ENCODE data around the gene KMT5B. TPM values are rescaled to one million over a fixed set of nuclear protein-coding genes. Genes with fewer than 3 reads are reported as not detected.

Gene KMT5B
- total and polyA plus RNA-seq, 2 of the 4 experiments (the other 2 are of a cell fraction): 11.2 to 13.4 TPM

DNA sequence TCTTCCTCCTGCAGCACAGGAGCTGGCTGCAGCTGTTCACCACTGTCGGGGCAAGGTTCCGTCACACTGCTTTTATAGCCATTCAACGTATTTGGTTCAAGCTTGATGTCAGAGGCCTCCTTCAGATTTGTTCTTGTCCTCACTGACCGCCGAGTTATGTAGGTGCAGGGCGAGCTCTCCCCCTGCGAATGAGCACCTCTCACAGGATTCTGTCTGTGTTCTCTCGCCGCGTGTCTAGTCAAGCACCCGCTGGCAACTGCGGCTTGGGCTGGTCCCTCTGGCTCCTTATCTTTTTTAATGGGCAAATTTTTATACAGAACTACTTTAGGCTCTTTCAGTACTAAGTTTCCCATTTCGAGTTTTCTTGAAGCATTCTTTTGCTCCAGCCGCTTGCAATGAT lies 54.5 kb downstream of the KMT5B start:
- H3K9me1 ChIP-seq (ENCODE audit: insufficient read depth, low read length): peaks cover 27% of the 10 kb centered on the region
- peaks cover 0 to 6% of the 10 kb centered on the region in 2 experiments; a peak in 1 of 4 replicates for H3K79me1 ChIP-seq (ENCODE audit: low read depth in 1 of 2, low read length in 2 of 2)
- no peak overlapping the region for H3K4me2 ChIP-seq (ENCODE audit: low read depth, low read length)
- H3K9me3 ChIP-seq (ENCODE audit: control insufficient read depth, insufficient read depth, low read length): no peaks in the 10 kb centered on the region
- ATAC-seq (ENCODE audit: low read depth): no peak
- no peak for TF ChIP-seq RFX5 (IDR thresholded peaks at IDR 0.05; ENCODE audit: low read depth, low read length)
- no peak for TF ChIP-seq NFE2L2 (IDR thresholded peaks at IDR 0.05; ENCODE audit: low read depth, low read length)
- TF ChIP-seq POLR2A (IDR thresholded peaks at IDR 0.05; ENCODE audit: low read depth, low read length): no peak
- peaks cover 6% of the 10 kb centered on the region; the same call in 1 of the 2 replicates for H4K20me1 ChIP-seq (ENCODE audit: insufficient read depth, low read length)
- peaks cover 23% of the 10 kb centered on the region for H3K36me3 ChIP-seq (ENCODE audit: control insufficient read depth, insufficient read depth, low read length)
- no peak overlapping the region for H2AK9ac ChIP-seq (replicated peaks; ENCODE audit: low read depth, low read length, poor library complexity)
- no peak overlapping the region for H3K9ac ChIP-seq (ENCODE audit: low read depth, low read length)
- intact Hi-C loops (cut with micrococcal nuclease): no loop called here
- POLR2A ChIA-PET (ENCODE audit: unreplicated experiment): no interaction called here
- dilution Hi-C loops (cut with HindIII; ENCODE audit: low sequenced_read_pairs, unreplicated experiment): no loop called here
- no peak overlapping the region for H3K18ac ChIP-seq (ENCODE audit: low read depth, low read length)
- no peak overlapping the region for H3K27ac ChIP-seq (ENCODE audit: insufficient read depth, low read length)
- H4K8ac ChIP-seq (ENCODE audit: low read depth in 2 of 2, low read length in 2 of 2): no peak overlapping the region
- no peaks in the 10 kb centered on the region for H3K4me1 ChIP-seq (ENCODE audit: control insufficient read depth, insufficient read depth, low read length)
- no peak overlapping the region for H3K56ac ChIP-seq (ENCODE audit: extremely low read depth, insufficient read depth, low read length)
- H2BK20ac ChIP-seq (ENCODE audit: low read depth, low read length): no peak overlapping the region
- no peak overlapping the region for H3K14ac ChIP-seq (replicated peaks; ENCODE audit: low read depth, low read length)
- in situ Hi-C loops (cut with MboI; ENCODE audit: low sequenced_read_pairs): no loop called here
- no peak for DNase-seq
- no peak overlapping the region for H4K91ac ChIP-seq (ENCODE audit: insufficient read depth, low read depth, low read length)
- no peak overlapping the region for H2BK120ac ChIP-seq (ENCODE audit: low read depth, low read length)
- no TSS peak for BruUV-seq (replicated peaks)
- no peak overlapping the region for H2BK5ac ChIP-seq (ENCODE audit: low read depth, low read length, poor library complexity, severe bottlenecking)
- no peak overlapping the region for H4K5ac ChIP-seq (ENCODE audit: low read depth, low read length)
- no peak overlapping the region for H3K23ac ChIP-seq (ENCODE audit: low read depth, low read length)
- no peak overlapping the region for H3K4ac ChIP-seq (ENCODE audit: low read depth, low read length)
- 100% methylated on average over 5 of the region's 14 CpGs; no CpG with 5 or more reads in 1 of the 2 experiments for WGBS, 2 experiments (ENCODE audit: extremely low coverage in 2 of 2, insufficient read length in 1 of 2)
- H3K27me3 ChIP-seq (ENCODE audit: control insufficient read depth, insufficient read depth, low read length): no peaks in the 10 kb centered on the region
- H2BK15ac ChIP-seq (ENCODE audit: low read depth, low read length): no peak overlapping the region
- no peak overlapping the region for H2AFZ ChIP-seq (replicated peaks; ENCODE audit: low read length, poor library complexity)
- H2AK5ac ChIP-seq (ENCODE audit: low read depth, low read length): no peak overlapping the region
- no peak overlapping the region for H3K4me3 ChIP-seq (ENCODE audit: insufficient read depth, low read depth, low read length)
- CTCF ChIA-PET: no interaction called here

All from IMR-90 (cell line).